Keratinocyte (primary cell): ENCODE results near the gene CLOCK. TPM values are rescaled to one million over a fixed set of nuclear protein-coding genes. Genes with fewer than 3 reads are reported as not detected.

ENCODE experiments used
- DNase-seq: peaks from one replicate; pipeline ENCODE4 v3.0.0-alpha.2; 2011; ENCODE audit warnings: low read depth, missing footprints, low spot score
- FAIRE-seq: peaks from 2 replicates; lab custom pipeline; 2011; peaks lifted over from hg19 to GRCh38; lab: Jason Lieb, UNC
- H2AFZ ChIP-seq: 2 replicates; pipeline ENCODE4 v1.6.0; 2012; ENCODE audit warnings: low read length, control low read depth, inconsistent platforms; ENCODE audit not compliant: control insufficient read depth
- H3K27ac ChIP-seq: 2 replicates; pipeline ENCODE4 v1.5.1; 2011; ENCODE audit warnings: low read length; ENCODE audit not compliant: control insufficient read depth, insufficient read depth
- H3K27me3 ChIP-seq: 3 replicates; pipeline ENCODE4 v1.6.0; 2011; ENCODE audit warnings: low read length; ENCODE audit not compliant: control insufficient read depth, insufficient read depth; ENCODE audit errors: extremely low read depth
- H3K36me3 ChIP-seq, 2 experiments: 2 replicates in 1 of 2; 3 replicates in 1 of 2; pipeline ENCODE4 v1.5.1; 2011; ENCODE audit warnings: low read length in 2 of 2, mild to moderate bottlenecking in 1 of 2; ENCODE audit not compliant: control insufficient read depth in 2 of 2, insufficient read depth in 2 of 2; ENCODE audit errors: extremely low read depth in 1 of 2
- H3K4me1 ChIP-seq: 3 replicates; pipeline ENCODE4 v1.5.1; 2011; ENCODE audit warnings: low read length; ENCODE audit not compliant: control insufficient read depth, insufficient read depth; ENCODE audit errors: extremely low read depth
- H3K4me2 ChIP-seq: 3 replicates; pipeline ENCODE4 v1.6.0; 2011; ENCODE audit warnings: low read depth, low read length; ENCODE audit not compliant: control insufficient read depth, insufficient read depth; ENCODE audit errors: extremely low read depth
- H3K4me3 ChIP-seq, 3 experiments: fragments of 200-600 bp in 1 of 3; sonication (generic) in 1 of 3; 2 replicates in 2 of 3; 3 replicates in 1 of 3; pipeline ENCODE4 v1.5.1; 2011 to 2016; ENCODE audit warnings: low read length in 3 of 3, mild to moderate bottlenecking in 3 of 3, control low read depth in 2 of 3, inconsistent platforms in 1 of 3, low read depth in 1 of 3, mixed read lengths in 1 of 3, mixed run types in 1 of 3, moderate library complexity in 1 of 3; ENCODE audit not compliant: control insufficient read depth in 2 of 3, insufficient read depth in 2 of 3; ENCODE audit errors: extremely low read depth in 1 of 3
- H3K79me2 ChIP-seq: 2 replicates; pipeline ENCODE4 v1.6.0; 2012; ENCODE audit warnings: low read length; ENCODE audit not compliant: control insufficient read depth, insufficient read depth
- H3K9ac ChIP-seq: 3 replicates; pipeline ENCODE4 v1.6.0; 2011; ENCODE audit warnings: low read length; ENCODE audit not compliant: control insufficient read depth, insufficient read depth; ENCODE audit errors: extremely low read depth
- H3K9me1 ChIP-seq: 3 replicates; pipeline ENCODE4 v1.6.0; 2011; ENCODE audit warnings: low read length; ENCODE audit not compliant: control insufficient read depth, insufficient read depth; ENCODE audit errors: extremely low read depth
- H3K9me3 ChIP-seq: 2 replicates; pipeline ENCODE4 v1.5.1; 2012; ENCODE audit warnings: low read depth, low read length; ENCODE audit not compliant: control insufficient read depth
- H4K20me1 ChIP-seq: 3 replicates; pipeline ENCODE4 v1.6.0; 2011; ENCODE audit warnings: low read length; ENCODE audit not compliant: control insufficient read depth, insufficient read depth; ENCODE audit errors: extremely low read depth
- CTCF ChIP-seq, 3 experiments: IDR thresholded peaks in 1 of 3; conservative IDR thresholded peaks in 1 of 3; optimal IDR thresholded peaks in 1 of 3; 2 replicates in 2 of 3; 3 replicates in 1 of 3; pipeline versions ENCODE3 to v1.5.1; 2011; ENCODE audit warnings: low read length in 3 of 3, mild to moderate bottlenecking in 3 of 3, moderate library complexity in 2 of 3, control low read depth in 1 of 3, inconsistent platforms in 1 of 3; ENCODE audit not compliant: insufficient read depth in 2 of 3; ENCODE audit errors: extremely low read depth in 1 of 3
- EZH2 ChIP-seq: IDR thresholded peaks from one replicate; pipeline ENCODE4 v1.6.1; 2012; ENCODE audit warnings: inconsistent platforms, mild to moderate bottlenecking, low read length, moderate library complexity
- dilution Hi-C: fragments of 300-500 bp; cut with MboI; formaldehyde crosslinking; loops from one replicate; pipeline ENCODE4 v1.7.0; 2020; ENCODE audit warnings: low sequenced_read_pairs; ENCODE audit not compliant: extremely low pct_ligation_motif_present
- polyA plus RNA-seq, 5 experiments: library from polyadenylated mRNA; depleted of rRNA in 3 of 5; stranded (reverse) in 3 of 5; stranded (forward) in 1 of 5; unstranded in 1 of 5; fragments of >200 nt; gene quantifications; 1 replicate in 1 of 5; 2 replicates in 3 of 5; 3 replicates in 1 of 5; pipeline versions ENCODE4 v1.2.1 to v1.2.3, GENCODE V29; 2011 to 2012; ENCODE audit warnings: missing spikeins in 2 of 5, low read depth in 1 of 5, low replicate concordance in 1 of 5

The CLOCK gene
- polyA plus RNA-seq, 1 donor (not counting 4 experiments of a cell fraction or from before 2014, with no cell fraction given) = 27.1 TPM

GRCh38 chr4:55571806-55572205 is 25.1 kb upstream of the CLOCK start:
- FAIRE-seq = no peak

GRCh38 chr4:55568905-55569504 is 22.3 kb upstream of the CLOCK start:
- DNase-seq (no peak), FAIRE-seq (no peak)
- Histone ChIP-seq H4K20me1 (no peaks in the 10 kb centered on the region), H3K4me2 (no peak overlapping the region), H2AFZ (no peak overlapping the region), H3K9me1 (no peaks in the 10 kb centered on the region), H3K27ac (no peak overlapping the region), H3K36me3 (no peaks in the 10 kb centered on the region), H3K4me3 (no peak overlapping the region), H3K79me2 (no peaks in the 10 kb centered on the region), H3K9me3 (no peaks in the 10 kb centered on the region), H3K27me3 (no peaks in the 10 kb centered on the region), H3K9ac (no peak overlapping the region), H3K4me1 (no peaks in the 10 kb centered on the region)
- no peak for TF ChIP-seq CTCF (optimal IDR thresholded peaks at IDR 0.05 in 1 of 3, IDR thresholded peaks at IDR 0.05 in 1 of 3, conservative IDR thresholded peaks at IDR 0.05 in 1 of 3; ENCODE audit: extremely low read depth in 1 of 3, insufficient read depth in 2 of 3, low read length in 3 of 3)
- dilution Hi-C loops = no loop called here

More at GRCh38 chr4:55571806-55572205, 25.1 kb upstream of the CLOCK start:
- Histone ChIP-seq H2AFZ (no peak overlapping the region), H3K9me3 (no peaks in the 10 kb centered on the region), H3K9me1 (no peaks in the 10 kb centered on the region), H3K27ac (no peak overlapping the region), H3K4me1 (no peaks in the 10 kb centered on the region), H3K4me2 (no peak overlapping the region), H3K36me3 (no peaks in the 10 kb centered on the region), H4K20me1 (no peaks in the 10 kb centered on the region), H3K4me3 (no peak overlapping the region), H3K79me2 (no peaks in the 10 kb centered on the region), H3K27me3 (no peaks in the 10 kb centered on the region), H3K9ac (no peak overlapping the region)
- TF ChIP-seq EZH2 (no peak), CTCF (optimal IDR thresholded peaks at IDR 0.05 in 1 of 3, IDR thresholded peaks at IDR 0.05 in 1 of 3, conservative IDR thresholded peaks at IDR 0.05 in 1 of 3; ENCODE audit: extremely low read depth in 1 of 3, insufficient read depth in 2 of 3, low read length in 3 of 3) (no peak)
- dilution Hi-C loops = no loop called here
- DNase-seq = no peak
